Measurements from ENCODE around the gene WDR44. TPM values are rescaled to one million over a fixed set of nuclear protein-coding genes. Genes with fewer than 3 reads are reported as not detected.

The WDR44 gene
- total and polyA plus RNA-seq, 2 experiments from 2014 or later = 15.0 to 17.7 TPM

- Histone ChIP-seq H3K4me3 (peak overlapping the region; percentile 98), H4K20me1 (ENCODE audit: insufficient read depth) (peaks cover 7% of the 10 kb centered on the region; the same call in 1 of the 2 replicates), H2AFZ (peak overlapping the region; percentile 94), H3K9me3 (ENCODE audit: low read depth) (no peaks in the 10 kb centered on the region), H3F3A (ENCODE audit: insufficient read depth) (peaks cover 35% of the 10 kb centered on the region), H3K9me2 (ENCODE audit: insufficient read depth) (no peaks in the 10 kb centered on the region), H3K27me3 (replicated peaks; ENCODE audit: insufficient read depth) (no peaks in the 10 kb centered on the region), H3K79me2 (ENCODE audit: insufficient read depth) (peaks cover 51% of the 10 kb centered on the region), H3K36me3 (ENCODE audit: low read depth) (no peaks in the 10 kb centered on the region), H3K9ac (peak overlapping the region; percentile 93), H3K27ac (peak overlapping the region; percentile 94), H3K4me1 (ENCODE audit: insufficient read depth) (peaks cover 29% of the 10 kb centered on the region), H3K4me2 (ENCODE audit: unreplicated experiment) (peak overlapping the region; percentile 93)
- DNase-seq = peak; percentile 57
- in situ Hi-C loops (cut with MboI) = no loop called here
- WGBS, 2 experiments (ENCODE audit: low coverage in 1 of 2, low lambda C conversion rate in 2 of 2, missing lambda C conversion rate in 2 of 2) = 1% methylated on average over 37 to 42 of the region's 51 CpGs
- TF ChIP-seq EZH2 (IDR thresholded peaks at IDR 0.05; ENCODE audit: insufficient read depth, poor library complexity, severe bottlenecking) = no peak
- no peak for TF ChIP-seq EZH2phosphoT487 (IDR thresholded peaks at IDR 0.05; ENCODE audit: insufficient read depth, low read depth)
These were observed 570 bp downstream of the WDR44 start for GRCh38 chrX:118346258-118347094.

- no peaks in the 10 kb centered on the region for H3K27me3 ChIP-seq (replicated peaks; ENCODE audit: insufficient read depth)
- peak overlapping the region; percentile 93 for H3K4me2 ChIP-seq (ENCODE audit: unreplicated experiment)
- no peaks in the 10 kb centered on the region for H3K36me3 ChIP-seq (ENCODE audit: low read depth)
- peak; percentile 72 for DNase-seq
- H3K9me3 ChIP-seq (ENCODE audit: low read depth) = no peaks in the 10 kb centered on the region
- TF ChIP-seq EZH2 (IDR thresholded peaks at IDR 0.05; ENCODE audit: insufficient read depth, poor library complexity, severe bottlenecking) (no peak), EZH2phosphoT487 (IDR thresholded peaks at IDR 0.05; ENCODE audit: insufficient read depth, low read depth) (no peak)
- peaks cover 58% of the 10 kb centered on the region for H3K79me2 ChIP-seq (ENCODE audit: insufficient read depth)
- peaks cover 7% of the 10 kb centered on the region; the same call in 1 of the 2 replicates for H4K20me1 ChIP-seq (ENCODE audit: insufficient read depth)
- 0 to 1% methylated on average over 11 of the region's 11 CpGs for whole genome bisulfite sequencing, 2 experiments (ENCODE audit: low coverage in 1 of 2, low lambda C conversion rate in 2 of 2, missing lambda C conversion rate in 2 of 2)
- H3K9ac ChIP-seq = peak overlapping the region; percentile 93
- no peaks in the 10 kb centered on the region for H3K9me2 ChIP-seq (ENCODE audit: insufficient read depth)
- in situ Hi-C loops (cut with MboI) = no loop called here
- H3F3A ChIP-seq (ENCODE audit: insufficient read depth) = peaks cover 35% of the 10 kb centered on the region
- peak overlapping the region; percentile 98 for H3K4me3 ChIP-seq
- peak overlapping the region; percentile 94 for H2AFZ ChIP-seq
- H3K4me1 ChIP-seq (ENCODE audit: insufficient read depth) = peaks cover 30% of the 10 kb centered on the region
- H3K27ac ChIP-seq = peak overlapping the region; percentile 94
These were observed 1.2 kb downstream of the WDR44 start for GRCh38 chrX:118347131-118347530.

- 0% methylated on average over 3 of the region's 3 CpGs for WGBS, 2 experiments (ENCODE audit: low coverage in 1 of 2, low lambda C conversion rate in 2 of 2, missing lambda C conversion rate in 2 of 2)
These were observed 1.8 kb downstream of the WDR44 start for GRCh38 chrX:118347736-118348135.

GRCh38 chrX:118348186-118348810 is 2.4 kb downstream of the WDR44 start:
- H2AFZ ChIP-seq = no peak overlapping the region
- H3K27me3 ChIP-seq (replicated peaks; ENCODE audit: insufficient read depth) = no peaks in the 10 kb centered on the region
- H4K20me1 ChIP-seq (ENCODE audit: insufficient read depth) = peaks cover 8% of the 10 kb centered on the region; the same call in 1 of the 2 replicates
- no peak for TF ChIP-seq EZH2phosphoT487 (IDR thresholded peaks at IDR 0.05; ENCODE audit: insufficient read depth, low read depth)
- no peak for TF ChIP-seq EZH2 (IDR thresholded peaks at IDR 0.05; ENCODE audit: insufficient read depth, poor library complexity, severe bottlenecking)
- peak; percentile 13 for DNase-seq
- in situ Hi-C loops (cut with MboI) = no loop called here
- H3K79me2 ChIP-seq (ENCODE audit: insufficient read depth) = peaks cover 70% of the 10 kb centered on the region
- peak overlapping the region; percentile 93 for H3K9ac ChIP-seq
- H3K27ac ChIP-seq = peak overlapping the region; percentile 94; the same call in 1 of the 2 replicates
- peaks cover 35% of the 10 kb centered on the region for H3F3A ChIP-seq (ENCODE audit: insufficient read depth)
- no peaks in the 10 kb centered on the region for H3K9me3 ChIP-seq (ENCODE audit: low read depth)
- 0 to 4% methylated on average over 2 of the region's 2 CpGs for WGBS, 2 experiments (ENCODE audit: low coverage in 1 of 2, low lambda C conversion rate in 2 of 2, missing lambda C conversion rate in 2 of 2)
- no peaks in the 10 kb centered on the region for H3K9me2 ChIP-seq (ENCODE audit: insufficient read depth)
- H3K4me3 ChIP-seq = peak overlapping the region; percentile 98
- H3K4me2 ChIP-seq (ENCODE audit: unreplicated experiment) = peak overlapping the region; percentile 93
- peaks cover 32% of the 10 kb centered on the region for H3K4me1 ChIP-seq (ENCODE audit: insufficient read depth)
- no peaks in the 10 kb centered on the region for H3K36me3 ChIP-seq (ENCODE audit: low read depth)

More at GRCh38 chrX:118347736-118348135, 1.8 kb downstream of the WDR44 start:
- Histone ChIP-seq H3K9me2 (ENCODE audit: insufficient read depth) (no peaks in the 10 kb centered on the region), H3K9me3 (ENCODE audit: low read depth) (no peaks in the 10 kb centered on the region), H3K9ac (peak overlapping the region; percentile 93), H2AFZ (no peak overlapping the region), H3K36me3 (ENCODE audit: low read depth) (no peaks in the 10 kb centered on the region), H3K79me2 (ENCODE audit: insufficient read depth) (peaks cover 64% of the 10 kb centered on the region), H3K4me3 (peak overlapping the region; percentile 98), H3K27ac (peak overlapping the region; percentile 94), H3K4me2 (ENCODE audit: unreplicated experiment) (peak overlapping the region; percentile 93), H3F3A (ENCODE audit: insufficient read depth) (peaks cover 35% of the 10 kb centered on the region), H3K4me1 (ENCODE audit: insufficient read depth) (peaks cover 30% of the 10 kb centered on the region), H4K20me1 (ENCODE audit: insufficient read depth) (peaks cover 7% of the 10 kb centered on the region; the same call in 1 of the 2 replicates), H3K27me3 (replicated peaks; ENCODE audit: insufficient read depth) (no peaks in the 10 kb centered on the region)
- TF ChIP-seq EZH2 (IDR thresholded peaks at IDR 0.05; ENCODE audit: insufficient read depth, poor library complexity, severe bottlenecking) (no peak), EZH2phosphoT487 (IDR thresholded peaks at IDR 0.05; ENCODE audit: insufficient read depth, low read depth) (no peak)
- in situ Hi-C loops (cut with MboI) = no loop called here
- no peak for DNase-seq

Data from GM23248 (cell line).